Activated CD8-positive, alpha-beta memory T cell treated with anti-CD3 and anti-CD28 coated beads, Interleukin-2, amount 50 U/mL, for 1 hour (primary cell): ENCODE measurements around the gene AFAP1L2.

Experiments
- DNase-seq: peaks from one replicate; pipeline ENCODE4 v3.0.0-alpha.2; 2020; ENCODE audit errors: extremely low read depth

AFAP1L2 gene

GRCh38 chr10:114310346-114310745 is 94.0 kb downstream of the AFAP1L2 start:
- no peak for DNase-seq

GRCh38 chr10:114309364-114309651 is 95.0 kb downstream of the AFAP1L2 start:
- DNase-seq, result no peak

DNA sequence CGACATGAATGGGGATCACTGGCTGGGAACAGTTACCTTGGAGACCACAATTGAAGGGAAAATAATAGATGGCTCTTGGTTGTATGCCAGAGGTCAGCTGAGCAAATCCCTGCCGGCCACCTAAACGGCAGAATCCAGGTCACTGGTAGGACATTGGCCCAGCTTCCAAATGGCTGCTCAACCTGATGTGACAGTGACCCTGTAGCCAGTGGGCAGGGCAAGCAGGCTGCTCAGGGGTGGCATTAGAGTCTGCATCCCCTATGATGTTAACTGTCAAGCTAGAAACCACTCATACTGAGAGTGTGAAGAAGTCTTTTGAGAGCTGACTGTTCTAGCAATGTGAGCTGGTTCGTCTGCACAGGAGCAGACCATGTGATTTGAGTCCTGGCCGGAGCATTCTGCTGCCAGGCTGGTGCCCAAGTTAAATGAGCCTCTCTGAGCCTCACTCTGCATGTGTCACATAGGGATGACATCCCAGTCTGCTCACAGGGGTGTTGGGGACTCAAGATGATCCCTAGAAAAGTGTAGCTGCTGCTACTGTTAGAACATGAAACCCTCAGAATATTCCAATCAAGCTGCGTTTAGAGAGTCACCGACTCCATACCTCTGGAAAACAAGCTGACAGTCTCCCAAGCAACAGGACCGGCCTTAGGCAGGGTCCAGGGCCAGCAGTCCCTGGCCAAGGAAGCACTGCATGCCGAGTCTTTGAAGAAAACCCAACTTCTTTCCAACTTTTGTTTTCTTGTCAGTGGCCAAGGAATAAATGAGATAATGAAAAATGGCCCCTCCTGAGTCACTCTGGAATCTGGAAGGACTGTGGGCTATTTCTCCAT is 95.6 kb downstream of the AFAP1L2 start:
- DNase-seq, result no peak

GRCh38 chr10:114307731-114308130 is 96.6 kb downstream of the AFAP1L2 start:
- no peak for DNase-seq

DNA sequence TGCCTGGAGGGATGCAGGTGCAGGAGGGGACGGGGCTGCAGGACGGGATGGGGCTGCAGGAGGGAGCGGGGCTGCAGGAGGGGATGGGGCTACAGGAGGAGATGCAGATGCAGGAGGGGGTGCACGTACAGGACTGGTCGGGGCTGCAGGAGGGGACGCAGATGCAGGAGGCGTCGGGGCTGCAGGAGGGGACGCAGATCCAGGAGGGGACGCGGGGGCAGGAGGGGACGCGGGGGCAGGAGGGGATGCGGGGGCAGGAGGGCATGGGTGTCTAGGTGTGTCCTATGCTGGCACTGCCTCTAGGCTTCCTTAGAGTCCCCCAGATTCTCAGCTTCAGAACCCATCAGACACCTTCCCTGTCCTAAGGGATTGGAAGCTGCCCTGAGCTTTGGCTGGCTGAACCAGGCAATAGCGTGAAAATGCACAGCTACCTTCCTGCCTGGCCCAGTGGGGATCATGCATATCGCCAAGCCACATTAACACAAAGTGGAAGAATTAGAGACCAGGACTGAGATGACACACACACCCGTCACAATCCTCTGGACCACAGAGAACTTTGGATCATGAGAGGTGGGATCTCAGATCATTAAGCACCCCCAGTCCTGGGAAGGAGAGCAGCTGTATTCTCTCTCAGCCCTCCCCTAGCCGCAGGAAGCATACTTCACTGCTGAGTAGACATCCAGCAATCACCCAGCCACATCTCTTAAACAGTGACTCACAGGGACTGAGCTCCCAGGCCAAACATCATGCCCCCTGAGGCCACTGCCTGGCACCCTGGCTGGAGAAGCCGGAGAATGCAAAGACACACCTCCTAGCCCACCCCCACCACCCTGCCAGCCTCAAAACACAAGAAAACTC is 98.0 kb downstream of the AFAP1L2 start:
- DNase-seq, result no peak

DNA sequence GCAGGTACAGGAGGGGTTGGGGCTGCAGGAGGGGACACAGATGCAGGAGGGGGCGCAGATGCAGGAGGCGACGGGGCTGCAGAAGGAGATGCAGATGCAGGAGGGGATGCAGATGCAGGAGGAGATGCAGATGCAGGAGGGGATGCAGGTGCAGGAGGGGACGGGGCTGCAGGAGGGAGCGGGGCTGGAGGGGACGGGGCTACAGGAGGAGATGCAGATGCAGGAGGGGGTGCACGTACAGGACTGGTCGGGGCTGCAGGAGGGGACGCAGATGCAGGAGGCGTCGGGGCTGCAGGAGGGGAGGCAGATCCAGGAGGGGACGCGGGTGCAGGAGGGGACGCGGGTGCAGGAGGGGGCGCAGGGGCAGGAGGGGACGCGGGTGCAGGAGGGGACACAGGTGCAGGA is 98.8 kb downstream of the AFAP1L2 start:
- DNase-seq, result no peak

GRCh38 chr10:114304571-114305421 is 99.5 kb downstream of the AFAP1L2 start:
- DNase-seq, result no peak

DNA sequence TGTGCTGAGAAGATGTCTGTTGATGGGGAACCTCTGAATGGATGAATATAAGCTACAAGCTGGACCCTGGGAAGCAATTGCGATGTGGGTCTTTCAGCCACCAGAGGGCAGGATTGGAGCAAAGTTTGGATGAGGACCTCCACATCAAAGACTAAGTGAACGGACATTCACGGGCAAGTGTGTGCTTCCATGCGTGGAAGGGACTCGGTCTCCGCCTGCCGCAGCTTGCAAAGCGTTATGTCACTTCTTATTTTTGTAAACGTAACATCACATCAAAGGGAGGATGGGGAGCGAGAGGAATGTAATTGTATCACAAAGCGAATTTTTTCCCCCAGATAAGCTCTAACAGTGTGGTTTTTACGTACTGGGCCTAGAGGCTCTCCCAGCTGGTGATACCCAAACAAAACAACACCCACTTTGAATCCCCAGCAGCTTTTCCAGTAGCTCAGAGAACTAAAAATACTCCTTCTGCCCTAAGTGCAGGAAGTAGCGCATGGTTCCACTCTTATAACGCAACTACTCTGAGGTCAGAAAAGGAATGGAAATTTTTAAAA is 100.2 kb downstream of the AFAP1L2 start:
- no peak for DNase-seq

- no peak for DNase-seq
These were observed 100.7 kb downstream of the AFAP1L2 start for GRCh38 chr10:114303556-114303955.

DNA sequence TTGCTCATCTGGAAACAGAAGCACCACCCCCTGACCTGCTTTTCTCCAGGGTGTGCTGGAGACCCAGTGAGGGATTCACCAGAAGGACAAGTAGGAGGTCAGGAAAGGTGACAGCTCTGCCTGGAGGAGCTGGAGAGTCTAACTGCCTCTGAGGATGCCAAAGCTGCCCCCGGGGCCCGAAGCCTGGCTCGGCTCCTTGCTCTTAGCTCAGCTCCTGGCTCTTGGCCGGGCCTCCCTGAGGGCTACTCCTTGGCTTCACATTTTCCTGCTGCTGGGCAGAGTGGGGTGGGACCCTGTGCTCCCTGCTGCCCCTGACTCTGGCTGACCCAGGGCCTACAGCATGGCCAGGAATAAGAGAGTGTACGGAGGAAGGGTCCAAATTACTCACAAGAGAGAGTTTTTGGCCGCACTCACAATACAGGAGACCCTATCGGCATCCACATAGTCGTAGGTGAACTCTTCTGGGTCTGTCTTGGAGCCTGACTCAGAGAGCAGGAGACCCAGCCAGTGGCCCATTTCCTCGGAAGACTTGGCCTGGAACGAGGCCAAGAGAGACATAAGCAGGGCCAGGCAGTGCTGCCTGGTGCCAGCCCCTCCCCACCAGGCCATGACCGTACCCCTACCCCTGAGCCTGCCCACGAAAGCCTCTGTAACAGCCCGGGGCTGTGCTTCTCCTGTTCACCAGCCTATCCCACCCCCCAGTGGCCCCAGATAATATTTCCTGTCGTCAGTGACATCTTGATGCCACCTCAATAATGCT is 102.2 kb downstream of the AFAP1L2 start:
- no peak for DNase-seq

DNA sequence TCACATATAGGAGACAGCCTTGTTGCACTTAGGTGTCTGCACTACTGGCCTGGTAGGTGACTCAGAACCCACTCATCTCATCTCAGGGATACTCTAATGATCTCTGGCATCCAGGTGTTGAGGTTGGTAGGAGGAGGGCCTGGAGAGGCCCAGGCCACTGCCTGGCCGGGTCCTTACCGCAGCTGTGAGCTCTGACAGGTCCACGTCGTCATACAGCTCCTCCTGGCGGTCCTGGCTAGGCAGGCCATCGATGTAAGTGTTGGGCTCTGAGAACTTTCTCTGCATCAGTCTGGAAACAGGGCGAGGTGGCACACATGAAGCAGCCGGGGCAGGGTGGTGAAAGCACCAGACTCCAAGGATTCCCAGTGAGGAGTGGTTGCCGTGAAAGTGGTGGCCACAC is 103.1 kb downstream of the AFAP1L2 start:
- DNase-seq, result no peak

GRCh38 chr10:114300036-114300645 is 104.2 kb downstream of the AFAP1L2 start:
- no peak for DNase-seq

DNA sequence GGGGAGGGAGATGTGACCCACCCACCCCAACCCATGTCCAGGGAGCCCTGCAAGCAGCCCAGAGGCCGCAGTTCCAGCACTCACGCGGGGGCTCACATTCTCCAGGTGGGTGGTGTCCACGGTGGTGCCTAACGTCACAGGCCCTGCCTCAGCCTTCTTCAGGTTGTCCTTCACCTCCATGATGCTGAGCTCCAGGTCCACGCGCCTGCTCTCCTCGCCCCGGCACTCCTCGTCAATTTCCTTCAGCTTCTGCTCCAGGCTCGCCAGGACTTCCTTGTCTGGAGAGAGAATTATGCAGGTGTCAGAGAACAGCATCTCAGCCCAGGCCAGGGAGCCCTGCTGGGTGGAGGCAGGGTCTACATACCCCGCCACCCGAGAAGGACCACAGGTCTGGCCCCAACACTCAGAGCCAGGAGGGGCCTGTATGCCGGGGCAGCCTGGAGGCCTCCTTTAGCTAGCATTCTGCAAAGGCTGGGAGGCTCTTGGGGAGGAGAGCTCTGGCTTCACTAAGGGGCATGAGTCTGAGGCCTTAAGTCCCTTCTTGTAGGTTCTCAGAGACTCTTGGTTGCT is 107.1 kb downstream of the AFAP1L2 start:
- DNase-seq, result no peak

- no peak for DNase-seq
These were observed 108.9 kb downstream of the AFAP1L2 start for GRCh38 chr10:114295393-114295792.

GRCh38 chr10:114294549-114294948 is 109.8 kb downstream of the AFAP1L2 start:
- DNase-seq, result no peak

GRCh38 chr10:114293075-114293474 is 111.2 kb downstream of the AFAP1L2 start:
- DNase-seq, result no peak

GRCh38 chr10:114291516-114291915 is 112.8 kb downstream of the AFAP1L2 start:
- DNase-seq, result no peak

GRCh38 chr10:114291076-114291475 is 113.2 kb downstream of the AFAP1L2 start:
- DNase-seq, result no peak

DNA sequence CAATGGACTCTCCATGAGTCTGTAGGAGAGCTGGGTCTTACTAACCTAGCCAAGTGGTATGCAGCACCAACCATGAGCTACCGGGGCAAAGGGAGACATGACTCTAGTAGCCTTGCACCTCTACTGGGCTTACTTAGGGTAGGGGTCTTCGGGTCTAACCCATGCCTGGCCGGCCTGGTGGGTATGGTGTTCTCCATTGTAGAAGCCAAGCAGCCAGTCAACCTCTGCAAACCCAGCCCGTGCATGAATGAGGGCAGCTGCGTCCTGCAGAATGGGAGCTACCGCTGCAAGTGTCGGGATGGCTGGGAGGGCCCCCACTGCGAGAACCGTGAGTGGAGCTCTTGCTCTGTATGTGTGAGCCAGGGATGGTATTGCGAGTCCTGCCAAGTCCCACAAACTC is 114.3 kb downstream of the AFAP1L2 start:
- DNase-seq, result no peak

GRCh38 chr10:114289096-114289436 is 115.2 kb downstream of the AFAP1L2 start:
- no peak for DNase-seq
